ENCODE data around the gene GRID1.

GRID1 gene

DNA sequence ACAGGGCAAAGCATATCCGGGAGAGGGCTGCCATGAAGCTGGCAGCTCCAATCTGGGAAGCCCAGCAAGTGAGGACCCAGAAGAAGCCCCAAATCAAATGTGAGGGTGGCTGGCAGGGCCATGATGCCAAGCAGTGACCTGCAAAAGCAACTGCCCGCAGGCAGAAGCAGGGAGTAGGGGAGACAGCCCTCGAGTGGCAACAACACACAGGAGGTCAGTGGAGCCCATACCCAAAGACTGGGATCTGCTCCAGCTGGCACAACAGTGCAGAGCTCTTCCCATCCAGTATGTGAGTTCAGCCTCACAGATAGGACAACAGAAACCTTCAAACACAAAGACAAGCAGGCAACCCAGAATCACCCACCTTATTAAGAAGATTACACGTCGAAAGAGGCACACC lies 45.0 kb downstream of the GRID1 start:
- H3K9me3 ChIP-seq, result no peaks in the 10 kb centered on the region
- no peaks in the 10 kb centered on the region for H3K27me3 ChIP-seq
- no peak overlapping the region for H3K4me2 ChIP-seq
- no peak for TF ChIP-seq Cebpa-rat (IDR thresholded peaks at IDR 0.05)
- no peak overlapping the region for H3K27ac ChIP-seq
- no peak overlapping the region for H3K4me3 ChIP-seq
- H3K36me3 ChIP-seq, result no peaks in the 10 kb centered on the region
- no peak overlapping the region for H3K9ac ChIP-seq
- H3K4me1 ChIP-seq, result no peaks in the 10 kb centered on the region
- no peaks in the 10 kb centered on the region for H4K20me1 ChIP-seq

DNA sequence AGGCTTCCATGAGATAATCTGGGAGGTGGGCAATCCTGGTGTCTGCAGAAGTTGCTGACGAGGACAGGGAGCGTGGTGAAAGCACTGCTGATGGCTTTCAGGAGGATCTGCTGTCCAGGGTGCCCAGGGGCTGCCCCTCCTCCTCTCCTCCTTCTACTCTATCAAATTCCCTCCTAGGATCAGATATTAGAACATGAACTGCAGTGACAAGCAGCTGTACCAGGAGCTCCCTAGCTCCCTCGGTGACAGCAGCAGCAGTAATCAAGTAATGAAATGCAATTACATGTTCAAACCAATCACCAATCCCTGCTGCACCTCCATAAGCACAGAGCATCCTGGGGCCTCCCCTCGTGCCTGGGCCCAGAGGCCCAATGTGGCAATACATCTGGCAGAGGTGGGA lies 46.9 kb downstream of the GRID1 start:
- no peak overlapping the region for H3K4me2 ChIP-seq
- H3K36me3 ChIP-seq, result no peaks in the 10 kb centered on the region
- H3K27me3 ChIP-seq, result no peaks in the 10 kb centered on the region
- no peak overlapping the region for H3K27ac ChIP-seq
- no peaks in the 10 kb centered on the region for H3K9me3 ChIP-seq
- H3K4me3 ChIP-seq, result no peak overlapping the region
- TF ChIP-seq Cebpa-rat (IDR thresholded peaks at IDR 0.05), result no peak
- H3K4me1 ChIP-seq, result no peaks in the 10 kb centered on the region
- no peaks in the 10 kb centered on the region for H4K20me1 ChIP-seq
- H3K9ac ChIP-seq, result no peak overlapping the region

DNA sequence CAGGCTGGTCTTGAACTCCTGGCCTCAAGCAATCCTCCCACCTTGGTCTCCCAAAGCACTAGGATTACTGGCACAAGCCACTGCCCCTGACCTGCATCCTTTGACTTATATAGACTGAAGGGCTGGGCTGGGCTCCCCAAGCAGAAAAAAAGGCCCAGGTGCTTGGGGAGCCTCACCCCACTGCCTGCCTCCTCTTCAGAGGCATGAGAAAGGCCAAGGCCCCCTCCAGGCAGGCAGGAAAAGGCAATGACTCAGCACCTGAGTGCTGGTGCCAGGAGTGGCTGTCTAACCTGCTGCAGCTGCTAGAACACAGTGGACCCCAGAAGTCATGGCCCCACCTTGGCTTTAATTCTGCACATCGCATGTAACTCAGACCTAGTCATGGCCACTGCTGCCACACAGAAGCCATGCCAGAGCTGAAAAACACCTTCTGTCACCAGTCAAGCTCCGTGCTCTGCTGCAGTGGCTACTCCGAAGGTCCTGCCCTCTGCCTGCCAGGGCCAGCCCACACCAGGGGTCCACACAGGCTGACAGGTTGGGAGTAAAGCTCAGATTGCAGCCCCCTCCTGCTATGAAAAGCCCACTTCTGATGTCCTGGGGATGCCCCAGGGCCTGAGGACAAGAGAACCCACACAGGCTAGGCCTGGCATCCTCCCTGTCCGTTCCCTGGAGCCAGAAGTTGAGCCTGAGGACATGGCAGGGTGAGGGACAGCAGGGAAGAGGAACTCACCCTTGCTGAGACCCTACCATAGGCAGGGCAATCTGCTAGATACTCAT lies 48.5 kb downstream of the GRID1 start:
- TF ChIP-seq Cebpa-rat (IDR thresholded peaks at IDR 0.05), result no peak
- Histone ChIP-seq H3K4me2 (no peak overlapping the region), H3K4me3 (no peak overlapping the region), H3K27me3 (no peaks in the 10 kb centered on the region), H4K20me1 (no peaks in the 10 kb centered on the region), H3K36me3 (no peaks in the 10 kb centered on the region), H3K27ac (no peak overlapping the region), H3K9me3 (no peaks in the 10 kb centered on the region), H3K4me1 (no peaks in the 10 kb centered on the region), H3K9ac (no peak overlapping the region)

DNA sequence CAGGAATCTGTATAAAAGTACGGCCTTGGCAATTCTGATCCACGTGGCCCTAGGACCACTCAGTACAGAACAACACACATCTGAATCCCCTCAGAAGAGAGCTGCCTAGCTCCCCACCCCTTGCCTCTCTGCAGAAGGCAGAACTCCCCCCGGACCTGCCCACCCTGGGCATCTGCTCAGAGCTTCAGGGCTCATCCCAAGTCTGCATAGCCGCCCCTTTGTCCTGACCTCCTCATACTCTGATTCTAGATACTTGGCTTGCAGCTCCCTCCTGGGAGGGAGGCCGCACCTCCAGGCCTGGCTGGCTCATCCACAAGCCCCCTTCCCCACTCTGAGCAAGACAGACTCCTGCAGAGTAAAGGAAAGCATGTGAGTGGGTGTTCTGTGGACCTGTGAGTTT lies 49.6 kb downstream of the GRID1 start:
- H3K4me3 ChIP-seq, result no peak overlapping the region
- H3K4me2 ChIP-seq, result no peak overlapping the region
- H3K4me1 ChIP-seq, result no peaks in the 10 kb centered on the region
- H3K27ac ChIP-seq, result no peak overlapping the region
- no peaks in the 10 kb centered on the region for H3K27me3 ChIP-seq
- no peaks in the 10 kb centered on the region for H4K20me1 ChIP-seq
- no peaks in the 10 kb centered on the region for H3K9me3 ChIP-seq
- H3K9ac ChIP-seq, result no peak overlapping the region
- H3K36me3 ChIP-seq, result no peaks in the 10 kb centered on the region
- TF ChIP-seq Cebpa-rat (IDR thresholded peaks at IDR 0.05), result no peak

DNA sequence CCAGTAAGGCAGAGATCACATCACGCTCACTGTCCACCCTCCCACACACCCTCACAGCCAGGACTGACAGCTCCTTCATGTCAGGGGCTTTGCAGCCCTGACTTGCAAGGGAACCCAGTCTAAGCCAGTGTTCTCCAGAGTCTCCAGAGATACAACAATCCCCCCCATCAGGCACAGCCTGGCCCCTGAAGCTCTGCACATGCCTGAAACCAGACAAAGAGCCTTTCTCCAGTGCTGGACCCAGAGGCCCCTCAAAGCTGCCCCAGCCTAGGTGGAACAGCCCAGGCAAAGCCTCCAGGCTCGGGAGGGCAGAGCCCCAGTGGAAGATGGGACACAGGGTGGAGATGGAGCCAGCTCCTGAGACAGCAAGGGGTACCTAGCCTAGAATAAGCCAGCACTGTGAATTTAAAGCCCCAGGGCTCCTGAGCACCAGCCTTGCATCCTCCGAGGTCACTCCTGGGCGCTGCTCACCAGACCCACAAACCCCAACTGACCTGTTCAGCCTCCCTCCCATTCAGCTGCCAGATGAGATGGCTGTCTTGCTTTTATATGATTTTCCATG lies 50.2 kb downstream of the GRID1 start:
- Histone ChIP-seq H3K4me1 (no peaks in the 10 kb centered on the region), H3K27me3 (no peaks in the 10 kb centered on the region), H3K36me3 (no peaks in the 10 kb centered on the region), H3K4me3 (no peak overlapping the region), H3K9me3 (no peaks in the 10 kb centered on the region), H3K9ac (no peak overlapping the region), H3K27ac (no peak overlapping the region), H4K20me1 (no peaks in the 10 kb centered on the region), H3K4me2 (no peak overlapping the region)
- TF ChIP-seq Cebpa-rat (IDR thresholded peaks at IDR 0.05), result no peak

DNA sequence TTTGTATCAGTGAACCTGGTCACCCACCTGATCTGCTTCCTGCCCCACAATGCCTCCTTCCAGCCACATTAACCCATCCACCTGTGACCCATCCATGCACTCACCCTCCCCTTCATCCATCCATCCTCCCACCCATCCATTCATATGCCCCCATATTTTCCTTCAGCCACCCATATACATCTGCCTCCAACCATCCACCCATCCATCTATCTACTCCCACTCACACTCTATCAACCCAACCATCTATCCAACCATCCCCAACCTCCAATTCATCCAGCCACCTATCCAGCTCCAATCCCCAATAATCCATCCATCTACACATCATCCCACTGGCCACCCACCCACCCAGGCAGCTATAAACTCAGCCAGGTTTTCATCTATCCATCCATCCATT lies 51.0 kb downstream of the GRID1 start:
- no peaks in the 10 kb centered on the region for H4K20me1 ChIP-seq
- no peak overlapping the region for H3K4me3 ChIP-seq
- H3K36me3 ChIP-seq, result no peaks in the 10 kb centered on the region
- no peak for TF ChIP-seq Cebpa-rat (IDR thresholded peaks at IDR 0.05)
- H3K27ac ChIP-seq, result no peak overlapping the region
- no peak overlapping the region for H3K9ac ChIP-seq
- H3K4me1 ChIP-seq, result no peaks in the 10 kb centered on the region
- no peaks in the 10 kb centered on the region for H3K27me3 ChIP-seq
- no peaks in the 10 kb centered on the region for H3K9me3 ChIP-seq
- no peak overlapping the region for H3K4me2 ChIP-seq

DNA sequence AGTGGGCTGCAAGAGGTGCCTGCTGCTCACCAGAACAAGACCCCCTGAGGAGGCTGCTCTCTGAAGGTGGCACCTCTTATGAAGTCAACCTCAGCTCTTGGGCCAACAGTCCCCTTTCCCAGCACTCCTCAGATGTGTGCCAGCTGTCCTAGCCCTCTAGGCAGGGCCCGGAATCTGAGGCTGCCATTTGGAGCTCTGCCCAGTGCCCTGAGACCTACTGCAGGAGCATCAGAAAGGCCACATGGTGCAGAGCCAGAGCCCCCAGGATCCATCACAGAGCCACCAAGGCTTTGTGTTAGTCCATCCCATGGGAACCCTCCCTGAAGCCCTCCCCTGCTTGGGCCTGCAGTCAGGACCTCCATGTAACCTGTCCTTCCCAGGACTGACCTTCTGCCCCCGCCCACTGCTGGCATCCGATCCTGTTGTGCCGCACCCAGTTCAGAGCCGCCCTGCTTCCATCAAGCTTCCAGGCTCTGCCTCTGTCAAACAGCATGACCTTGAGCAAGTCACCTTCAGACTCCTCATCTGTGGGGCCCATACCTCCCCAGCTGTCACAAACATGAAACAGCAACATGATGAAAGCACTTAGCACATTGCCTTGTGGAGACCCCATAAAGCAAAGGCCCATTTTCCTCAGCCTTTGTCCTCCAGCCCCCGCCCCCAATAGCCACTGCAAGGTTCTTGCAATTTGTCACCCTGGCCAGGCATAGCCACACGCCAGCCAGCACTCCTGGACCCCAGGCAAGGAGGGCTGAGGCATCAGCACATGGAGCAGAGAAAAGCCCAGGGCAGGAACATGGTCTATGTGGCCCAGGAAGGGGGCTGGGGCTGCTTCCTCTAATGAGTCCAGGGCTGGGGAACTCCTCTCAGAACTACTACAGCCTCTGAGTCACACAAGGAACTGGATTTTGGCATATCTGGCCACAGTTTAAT lies 51.7 kb downstream of the GRID1 start:
- H4K20me1 ChIP-seq, result no peaks in the 10 kb centered on the region
- no peaks in the 10 kb centered on the region for H3K27me3 ChIP-seq
- H3K9me3 ChIP-seq, result no peaks in the 10 kb centered on the region
- no peak overlapping the region for H3K4me2 ChIP-seq
- H3K36me3 ChIP-seq, result no peaks in the 10 kb centered on the region
- H3K27ac ChIP-seq, result no peak overlapping the region
- H3K4me3 ChIP-seq, result no peak overlapping the region
- no peak overlapping the region for H3K9ac ChIP-seq
- no peaks in the 10 kb centered on the region for H3K4me1 ChIP-seq
- TF ChIP-seq Cebpa-rat (IDR thresholded peaks at IDR 0.05), result no peak

DNA sequence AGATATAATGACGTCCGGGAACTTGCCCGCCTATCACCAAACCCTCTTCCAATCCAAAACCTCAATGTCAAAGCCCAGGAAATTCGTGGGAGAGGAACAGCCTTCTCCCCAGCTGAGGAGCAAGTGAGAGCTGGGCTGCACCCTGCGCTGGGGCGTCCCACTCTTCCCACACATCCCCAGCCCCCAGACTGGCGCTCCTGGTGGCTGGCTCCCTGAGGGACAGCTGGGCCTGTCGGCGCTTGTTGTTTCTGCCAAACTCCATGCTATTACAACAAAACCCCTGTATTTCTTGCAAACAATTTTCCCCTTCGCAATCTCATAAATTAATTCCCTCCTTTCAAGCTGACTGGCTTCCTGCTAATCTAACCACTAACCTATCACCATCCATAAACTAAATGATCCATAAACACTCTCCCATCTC lies 53.0 kb downstream of the GRID1 start:
- no peak for TF ChIP-seq Cebpa-rat (IDR thresholded peaks at IDR 0.05)

DNA sequence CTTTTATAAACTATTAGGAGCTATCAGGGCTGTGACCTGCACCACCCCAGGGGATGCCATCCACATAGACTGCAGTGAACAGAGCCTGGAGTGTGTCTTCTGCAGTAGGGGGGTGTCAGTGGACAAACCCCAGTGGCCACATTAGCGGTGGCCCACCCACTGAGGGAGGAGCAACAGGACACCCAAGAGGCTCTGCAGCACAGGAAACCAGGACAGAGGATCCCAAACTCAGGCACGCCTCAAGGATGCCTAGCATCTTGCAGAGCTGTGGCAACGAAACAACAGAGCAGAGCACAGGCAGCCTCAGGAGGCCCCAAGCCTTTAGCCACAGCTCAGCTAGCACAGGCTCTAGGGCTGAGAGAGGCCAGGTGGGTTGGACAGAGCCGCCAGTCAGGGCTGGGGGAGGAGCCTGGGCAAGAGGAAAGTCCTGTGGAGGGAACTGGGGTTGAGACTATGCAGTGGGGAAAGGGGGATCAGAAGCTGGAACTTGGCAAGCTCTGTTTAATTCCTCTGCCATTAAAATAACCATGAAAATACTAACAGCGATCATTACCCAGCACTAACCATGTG lies 53.8 kb downstream of the GRID1 start:
- Histone ChIP-seq H3K4me1 (no peaks in the 10 kb centered on the region), H3K4me2 (no peak overlapping the region), H3K27me3 (no peaks in the 10 kb centered on the region), H3K9me3 (no peaks in the 10 kb centered on the region), H3K27ac (no peak overlapping the region), H3K9ac (no peak overlapping the region), H3K4me3 (no peak overlapping the region), H4K20me1 (peaks cover 7% of the 10 kb centered on the region; the same call in 1 of the 2 replicates), H3K36me3 (no peaks in the 10 kb centered on the region)
- TF ChIP-seq Cebpa-rat (IDR thresholded peaks at IDR 0.05), result no peak

More for the DNA sequence above, 53.0 kb downstream of the GRID1 start:
- Histone ChIP-seq H3K27ac (no peak overlapping the region), H3K4me2 (no peak overlapping the region), H3K27me3 (no peaks in the 10 kb centered on the region), H3K9ac (no peak overlapping the region), H3K4me1 (no peaks in the 10 kb centered on the region), H4K20me1 (no peaks in the 10 kb centered on the region), H3K36me3 (no peaks in the 10 kb centered on the region), H3K4me3 (no peak overlapping the region), H3K9me3 (no peaks in the 10 kb centered on the region)

Data from BLaER1 (cell line).